GM12874 (cell line): ENCODE data around the gene RCOR1.

Experiments used
- CTCF ChIP-seq: IDR thresholded peaks from 2 replicates; pipeline ENCODE4 v1.5.1; 2011; ENCODE audit warnings: low read depth, mild to moderate bottlenecking, control low read depth, low read length, moderate library complexity; ENCODE audit not compliant: insufficient read depth

Gene RCOR1

GRCh38 chr14:102693006-102693755, 100.7 kb downstream of the RCOR1 start:
- TF ChIP-seq CTCF: no peak

GRCh38 chr14:102694530-102695166, 102.2 kb downstream of the RCOR1 start:
- TF ChIP-seq CTCF: peak; percentile 38; the same call in 1 of the 2 replicates

GRCh38 chr14:102695167-102695555, 102.7 kb downstream of the RCOR1 start:
- TF ChIP-seq CTCF: no peak

GRCh38 chr14:102696332-102696731, 103.9 kb downstream of the RCOR1 start:
- TF ChIP-seq CTCF: no peak

- no peak for TF ChIP-seq CTCF
Measured at GRCh38 chr14:102696856-102697495, 104.5 kb downstream of the RCOR1 start.

- TF ChIP-seq CTCF: no peak
Measured at GRCh38 chr14:102697501-102697900, 105.1 kb downstream of the RCOR1 start.

GRCh38 chr14:102699416-102700110, 107.1 kb downstream of the RCOR1 start:
- TF ChIP-seq CTCF: no peak
